ENCODE results near the gene NYAP1. TPM values are rescaled to one million over a fixed set of nuclear protein-coding genes. Genes with fewer than 3 reads are reported as not detected.

Gene NYAP1
- total RNA-seq, 6 donors from 2014 or later, result 0.15 to 1.4 (median 0.89) TPM; not detected in 1

DNA sequence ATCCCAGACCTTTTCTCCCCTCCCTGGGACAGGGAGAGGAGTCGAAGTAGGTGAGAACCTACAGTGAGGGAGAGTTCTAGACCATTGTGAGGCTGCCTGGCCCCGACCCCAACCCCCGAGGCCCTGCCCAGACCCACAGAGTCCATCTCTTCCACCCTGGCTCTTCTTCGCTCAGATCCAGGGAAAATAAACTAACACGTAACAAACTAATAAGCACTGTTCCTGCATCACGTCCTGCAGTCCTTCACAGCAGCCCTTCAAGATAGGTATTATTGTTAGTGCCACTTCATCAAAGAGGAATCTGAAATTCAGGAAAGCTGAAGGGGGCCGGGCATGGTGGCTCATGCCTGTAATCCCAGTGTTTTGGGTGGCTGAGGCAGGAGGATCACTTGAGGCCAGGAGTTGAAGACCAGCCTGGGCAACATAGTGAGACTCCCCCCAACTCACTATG lies 19.5 kb upstream of the NYAP1 start, which contains the start of gene SPACDR:
TSS of gene SPACDR (minus strand) at position 51 of the 451 bp plus-strand sequence. CDS start 235 bp downstream, outside the sequence.
- WGBS, 2 donors, result 84 to 85% methylated on average over 7 of the region's 7 CpGs

DNA sequence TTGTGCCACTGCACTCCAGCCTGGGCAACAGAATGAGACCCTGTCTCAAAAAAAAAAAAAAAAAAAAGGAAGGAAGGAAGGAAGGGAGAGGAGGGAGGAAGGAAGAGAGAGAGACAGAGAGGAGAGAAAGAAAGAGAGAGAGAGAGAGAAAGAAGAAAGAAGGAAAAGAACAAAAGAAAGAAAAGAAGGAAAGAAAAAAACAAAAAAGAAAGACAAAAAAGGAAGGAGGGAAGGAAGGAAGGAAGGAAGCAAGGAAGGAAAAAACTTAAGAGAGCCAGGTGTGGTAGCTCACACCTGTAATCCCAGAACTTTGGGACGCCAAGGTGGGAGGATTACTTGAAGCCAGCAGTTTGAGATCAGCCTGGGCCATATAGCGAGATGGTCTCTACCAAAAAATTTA lies 18.9 kb upstream of the NYAP1 start:
- ATAC-seq (ENCODE audit: low FRiP score in 2 of 2), result no peak
- H3K4me1 ChIP-seq, result peaks cover 13 to 24% (median 17%) of the 10 kb centered on the region in 4 donors
- H3K36me3 ChIP-seq, result peaks cover 3 to 34% (median 16%) of the 10 kb centered on the region in 4 donors
- H3K27me3 ChIP-seq, result no peaks in the 10 kb centered on the region
- no peak overlapping the region for H3K4me3 ChIP-seq
- 97% methylated on average over 2 of the region's 2 CpGs for WGBS, 2 donors
- TF ChIP-seq POLR2A (IDR thresholded peaks at IDR 0.05) (no peak), POLR2AphosphoS5 (IDR thresholded peaks at IDR 0.05) (no peak), EP300 (IDR thresholded peaks at IDR 0.05) (no peak)
- TF ChIP-seq, protein P1, sequence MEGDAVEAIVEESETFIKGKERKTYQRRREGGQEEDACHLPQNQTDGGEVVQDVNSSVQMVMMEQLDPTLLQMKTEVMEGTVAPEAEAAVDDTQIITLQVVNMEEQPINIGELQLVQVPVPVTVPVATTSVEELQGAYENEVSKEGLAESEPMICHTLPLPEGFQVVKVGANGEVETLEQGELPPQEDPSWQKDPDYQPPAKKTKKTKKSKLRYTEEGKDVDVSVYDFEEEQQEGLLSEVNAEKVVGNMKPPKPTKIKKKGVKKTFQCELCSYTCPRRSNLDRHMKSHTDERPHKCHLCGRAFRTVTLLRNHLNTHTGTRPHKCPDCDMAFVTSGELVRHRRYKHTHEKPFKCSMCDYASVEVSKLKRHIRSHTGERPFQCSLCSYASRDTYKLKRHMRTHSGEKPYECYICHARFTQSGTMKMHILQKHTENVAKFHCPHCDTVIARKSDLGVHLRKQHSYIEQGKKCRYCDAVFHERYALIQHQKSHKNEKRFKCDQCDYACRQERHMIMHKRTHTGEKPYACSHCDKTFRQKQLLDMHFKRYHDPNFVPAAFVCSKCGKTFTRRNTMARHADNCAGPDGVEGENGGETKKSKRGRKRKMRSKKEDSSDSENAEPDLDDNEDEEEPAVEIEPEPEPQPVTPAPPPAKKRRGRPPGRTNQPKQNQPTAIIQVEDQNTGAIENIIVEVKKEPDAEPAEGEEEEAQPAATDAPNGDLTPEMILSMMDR (IDR thresholded peaks at IDR 0.05), result no peak
- H3K27ac ChIP-seq, result no peak overlapping the region
- no peak for DNase-seq
- no peaks in the 10 kb centered on the region for H3K9me3 ChIP-seq

More for the DNA sequence above, 19.5 kb upstream of the NYAP1 start, which contains the start of gene SPACDR:
- Histone ChIP-seq H3K36me3 (peaks cover 3 to 34% (median 16%) of the 10 kb centered on the region in 4 donors), H3K9me3 (no peaks in the 10 kb centered on the region), H3K27me3 (no peaks in the 10 kb centered on the region), H3K27ac (no peak within 1 kb of the TSS), H3K4me3 (no peak within 1 kb of the TSS), H3K4me1 (peaks cover 9 to 19% (median 13%) of the 10 kb centered on the region in 4 donors)
- TF ChIP-seq EP300 (IDR thresholded peaks at IDR 0.05), result no peak
- TF ChIP-seq, protein P1 (IDR thresholded peaks at IDR 0.05), result no peak
- TF ChIP-seq POLR2A (IDR thresholded peaks at IDR 0.05), result no peak
- TF ChIP-seq POLR2AphosphoS5 (IDR thresholded peaks at IDR 0.05), result no peak
- ATAC-seq (ENCODE audit: low FRiP score in 2 of 2) (no peak), DNase-seq (no peak)

DNA sequence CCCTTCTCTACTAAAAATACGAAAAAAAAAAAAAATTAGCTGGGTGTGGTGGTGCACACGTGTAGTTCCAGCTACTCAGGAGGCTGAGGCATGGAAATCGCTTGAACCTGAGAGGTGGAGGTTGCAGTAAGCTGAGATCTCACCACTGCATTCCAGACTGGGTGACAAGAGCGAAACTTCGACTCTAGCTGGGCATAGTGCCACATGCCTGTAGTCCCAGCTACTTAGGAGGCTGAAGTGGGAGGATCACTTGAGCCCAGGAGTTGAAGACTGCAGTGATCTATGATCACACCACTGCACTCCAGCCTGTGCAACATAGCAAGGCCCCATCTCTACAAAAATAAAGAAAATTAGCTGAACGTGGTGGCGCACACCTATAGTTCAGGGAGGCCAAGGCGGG lies 18.4 kb upstream of the NYAP1 start:
- Histone ChIP-seq H3K9me3 (no peaks in the 10 kb centered on the region), H3K36me3 (peaks cover 3 to 39% (median 17%) of the 10 kb centered on the region in 4 donors), H3K4me3 (no peak overlapping the region), H3K27me3 (no peaks in the 10 kb centered on the region), H3K27ac (peak overlapping the region in 2 of 4 donors; percentile 46 to 79), H3K4me1 (peaks cover 13 to 25% (median 17%) of the 10 kb centered on the region in 4 donors)
- no peak for ATAC-seq (ENCODE audit: low FRiP score in 2 of 2)
- TF ChIP-seq, protein P1 (IDR thresholded peaks at IDR 0.05), result no peak
- TF ChIP-seq POLR2A (IDR thresholded peaks at IDR 0.05) (no peak), POLR2AphosphoS5 (IDR thresholded peaks at IDR 0.05) (no peak), EP300 (IDR thresholded peaks at IDR 0.05) (no peak)
- no peak for DNase-seq
- WGBS, 2 donors, result 59 to 69% methylated on average over 8 of the region's 8 CpGs

DNA sequence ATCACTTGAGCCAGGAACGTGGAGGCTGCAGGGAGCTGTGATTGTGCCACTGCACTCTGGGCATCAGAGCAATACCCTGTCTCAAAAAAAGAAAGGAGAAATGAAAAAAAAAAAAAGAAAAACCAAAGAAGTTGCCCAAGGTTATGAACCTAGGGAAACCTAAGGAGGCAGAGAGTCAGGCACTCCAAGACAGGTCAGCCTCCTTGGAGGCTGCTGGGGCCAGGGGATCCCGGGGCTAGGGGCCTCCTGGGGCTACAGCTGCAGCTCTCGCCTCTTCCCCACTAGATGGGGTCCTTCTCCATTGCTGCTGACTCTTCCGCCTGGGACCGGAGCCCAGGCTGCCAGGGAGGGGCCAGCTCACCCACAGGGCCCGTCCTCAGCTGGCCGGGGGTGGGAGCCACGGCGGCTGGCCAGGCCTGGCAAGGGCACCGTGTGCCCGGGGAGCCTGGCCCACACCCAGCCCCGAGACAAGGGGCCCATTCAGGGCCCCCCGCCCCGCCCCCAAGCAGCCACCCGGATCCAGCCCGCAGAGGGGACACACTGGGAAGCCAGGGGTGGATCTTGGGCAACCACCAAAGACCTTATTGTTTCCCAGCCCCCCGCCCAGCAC lies 17.9 kb upstream of the NYAP1 start:
- Histone ChIP-seq H3K27me3 (no peaks in the 10 kb centered on the region), H3K4me3 (no peak overlapping the region), H3K36me3 (peaks cover 3 to 42% (median 18%) of the 10 kb centered on the region in 4 donors), H3K9me3 (no peaks in the 10 kb centered on the region), H3K4me1 (peaks cover 13 to 25% (median 17%) of the 10 kb centered on the region in 4 donors), H3K27ac (peak overlapping the region; percentile 0 to 79 (median 49))
- DNase-seq (peak; percentile 84 to 88), ATAC-seq (ENCODE audit: low FRiP score in 2 of 2) (peak; percentile 79 to 81)
- 16 to 18% methylated on average over 6 to 12 of the region's 17 CpGs for WGBS, 2 donors
- no peak for TF ChIP-seq POLR2A (IDR thresholded peaks at IDR 0.05)
- TF ChIP-seq POLR2AphosphoS5 (IDR thresholded peaks at IDR 0.05), result peak; percentile 47 to 49
- TF ChIP-seq, protein P1 (IDR thresholded peaks at IDR 0.05), result peak; percentile 46 to 75 (median 64)

Data from upper lobe of left lung (tissue), 6 donors.